K562 (cell line): ENCODE results near the gene TREM1. TPM values are rescaled to one million over a fixed set of nuclear protein-coding genes. Genes with fewer than 3 reads are reported as not detected.

ENCODE experiments used
- ATAC-seq: fragments of 200-7000 bp; cut with Tn5 transposase; 3 replicates; pipeline ENCODE4 v1.9.1; 2020; ENCODE audit warnings: moderate library complexity
- BruUV-seq: library from RNA; stranded (reverse); fragments of 400-500 nt; replicated peaks from 2 replicates; lab custom pipeline; 2021; lab: Mats Ljungman, UMichigan
- CTCF ChIA-PET: fragments of 300-600 bp; formaldehyde crosslinking; extraction: SDS; loops from one replicate; lab custom pipeline; 2021; ENCODE audit warnings: low intra/inter-chr PET ratio; lab: Yijun Ruan, JAX
- POLR2A ChIA-PET: fragments of 300-600, 350-650 bp; sonication (Branson Sonifier 250); formaldehyde crosslinking; extraction: SDS; loops from one replicate; lab custom pipeline; 2021; ENCODE audit warnings: antibody characterized with exemption, inconsistent platforms; lab: Yijun Ruan, JAX
- DNase-seq, 4 experiments: peaks; one replicate each; pipeline versions ENCODE4 v3.0.0 to v3.0.0-alpha.2; 2011 to 2018; ENCODE audit warnings: low spot score in 3 of 4, mixed read lengths in 3 of 4; ENCODE audit errors: extremely low read depth in 1 of 4
- FAIRE-seq: peaks from 2 replicates; lab custom pipeline; 2011; peaks lifted over from hg19 to GRCh38; lab: Jason Lieb, UNC
- H2AFZ ChIP-seq: 2 replicates; pipeline ENCODE4 v1.6.0; 2011; ENCODE audit warnings: low read depth, low read length, control low read depth, inconsistent platforms
- H3K27ac ChIP-seq: fragments of 200-600 bp; 3 replicates; pipeline ENCODE4 v1.8.0; 2011; ENCODE audit warnings: low read depth, mild to moderate bottlenecking, control low read depth, inconsistent platforms, low read length, moderate library complexity, mixed read lengths; ENCODE audit errors: extremely low read depth
- H3K27me3 ChIP-seq, 2 experiments: fragments of 300-600 bp in 1 of 2; 2 replicates in 1 of 2; 3 replicates in 1 of 2; pipeline versions ENCODE4 v1.6.0 to v1.8.0; 2011; ENCODE audit warnings: inconsistent platforms in 2 of 2, low read length in 2 of 2, mild to moderate bottlenecking in 1 of 2, mixed read lengths in 1 of 2, moderate library complexity in 1 of 2; ENCODE audit not compliant: control insufficient read depth in 2 of 2, insufficient read depth in 2 of 2
- H3K36me3 ChIP-seq: fragments of 300-600 bp; 3 replicates; pipeline ENCODE4 v1.8.0; 2011; ENCODE audit warnings: mild to moderate bottlenecking, low read length, inconsistent platforms; ENCODE audit not compliant: control insufficient read depth, insufficient read depth
- H3K4me1 ChIP-seq, 2 experiments: fragments of 200-600 bp in 1 of 2; replicated peaks in 1 of 2; 2 replicates in 1 of 2; 3 replicates in 1 of 2; pipeline versions ENCODE4 v1.5.1 to v1.8.0; 2011; ENCODE audit warnings: inconsistent platforms in 2 of 2, low read length in 2 of 2, mild to moderate bottlenecking in 1 of 2, mixed read lengths in 1 of 2, moderate library complexity in 1 of 2; ENCODE audit not compliant: control insufficient read depth in 2 of 2, insufficient read depth in 2 of 2
- H3K4me2 ChIP-seq: 2 replicates; pipeline ENCODE4 v1.6.1; 2011; ENCODE audit warnings: low read length, control low read depth, inconsistent platforms, mixed read lengths; ENCODE audit not compliant: insufficient read depth
- H3K4me3 ChIP-seq: fragments of 200-600 bp; sonication (generic), shearing (Covaris generic); 2 replicates; pipeline ENCODE4 v1.5.1; 2016; ENCODE audit warnings: control low read depth, inconsistent platforms
- H3K79me2 ChIP-seq: fragments of 200-600 bp; 3 replicates; pipeline ENCODE4 v1.8.0; 2011; ENCODE audit warnings: low read length, inconsistent platforms; ENCODE audit not compliant: control insufficient read depth, insufficient read depth
- H3K9ac ChIP-seq, 2 experiments: 2 replicates each; pipeline versions ENCODE4 v1.6.0 to v1.6.1; 2011; ENCODE audit warnings: low read depth in 2 of 2, low read length in 2 of 2, control low read depth in 1 of 2, inconsistent platforms in 1 of 2, mild to moderate bottlenecking in 1 of 2, mixed read lengths in 1 of 2; ENCODE audit not compliant: insufficient read depth in 1 of 2
- H3K9me1 ChIP-seq: one replicate; pipeline ENCODE4 v1.6.0; 2011; ENCODE audit warnings: inconsistent platforms, mild to moderate bottlenecking, low read length, moderate library complexity; ENCODE audit not compliant: control insufficient read depth, insufficient read depth
- H3K9me3 ChIP-seq: replicated peaks from 2 replicates; pipeline ENCODE4 v1.5.1; 2011; ENCODE audit warnings: low read depth, low read length, inconsistent platforms; ENCODE audit not compliant: control insufficient read depth, insufficient read depth
- H4K20me1 ChIP-seq: replicated peaks from 2 replicates; pipeline ENCODE4 v1.6.1; 2011; ENCODE audit warnings: low read length, inconsistent platforms, mixed read lengths; ENCODE audit not compliant: control insufficient read depth, insufficient read depth
- FOXA3 ChIP-seq, 2 experiments: fragments of 450-650 bp in 1 of 2; sonication (generic) in 1 of 2; formaldehyde crosslinking; IDR thresholded peaks in 1 of 2; conservative IDR thresholded peaks in 1 of 2; 2 replicates each; pipeline versions ENCODE4 v1.4.0 to v1.8.0; 2020 to 2022; ENCODE audit warnings: mild to moderate bottlenecking in 2 of 2, missing genetic modification reagents in 1 of 2
- GTF2A2 ChIP-seq: IDR thresholded peaks from 2 replicates; pipeline ENCODE4 v1.6.1; 2016; ENCODE audit warnings: mild to moderate bottlenecking, missing genetic modification characterization, missing compliant biosample characterization
- HDAC6 ChIP-seq: IDR thresholded peaks from 2 replicates; pipeline ENCODE4 v1.6.1; 2012; ENCODE audit warnings: low read depth, mild to moderate bottlenecking, control low read depth, inconsistent platforms, low read length, moderate library complexity
- HEY1 ChIP-seq: fragments of 250-450 bp; sonication (Bioruptor Pico); IDR thresholded peaks from 2 replicates; pipeline ENCODE4 v1.5.0; 2020; ENCODE audit warnings: mild to moderate bottlenecking, moderate library complexity, borderline replicate concordance
- HLTF ChIP-seq: fragments of 450-650 bp; IDR thresholded peaks from 2 replicates; pipeline ENCODE4 v1.6.1; 2016
- NCOA4 ChIP-seq: fragments of 450-650 bp; IDR thresholded peaks from 2 replicates; pipeline ENCODE4 v1.6.1; 2018; ENCODE audit warnings: mild to moderate bottlenecking; ENCODE audit not compliant: partially characterized antibody
- RBM22 ChIP-seq: fragments of 200-400 bp; formaldehyde crosslinking; IDR thresholded peaks from 2 replicates; pipeline ENCODE4 v1.6.1; 2018; ENCODE audit warnings: low read length, low read depth; ENCODE audit not compliant: poor library complexity, severe bottlenecking
- RNF2 ChIP-seq: sonication (generic); IDR thresholded peaks from 2 replicates; pipeline ENCODE4 v1.6.1; 2016
- SMARCC2 ChIP-seq: fragments of 450-650 bp; IDR thresholded peaks from 2 replicates; pipeline ENCODE4 v1.6.1; 2017; ENCODE audit warnings: antibody characterized with exemption, moderate library complexity, mild to moderate bottlenecking, low read depth
- SMARCE1 ChIP-seq: fragments of 450-650 bp; IDR thresholded peaks from 2 replicates; pipeline ENCODE4 v1.7.1; 2016; ENCODE audit warnings: mild to moderate bottlenecking
- SRSF3 ChIP-seq: fragments of 200-400 bp; formaldehyde crosslinking; IDR thresholded peaks from 2 replicates; pipeline ENCODE4 v1.6.1; 2016; ENCODE audit warnings: mild to moderate bottlenecking, low read length, moderate library complexity; ENCODE audit not compliant: insufficient read depth
- SRSF7 ChIP-seq: fragments of 200-400 bp; formaldehyde crosslinking; optimal IDR thresholded peaks from 2 replicates; pipeline ENCODE3; 2017; ENCODE audit warnings: mild to moderate bottlenecking, low read depth, low read length
- U2AF1 ChIP-seq: fragments of 200-400 bp; formaldehyde crosslinking; optimal IDR thresholded peaks from 2 replicates; pipeline ENCODE3; 2017; ENCODE audit warnings: mild to moderate bottlenecking, low read depth, low read length, moderate library complexity
- ZNF586 ChIP-seq: fragments of 450-650 bp; formaldehyde crosslinking; conservative IDR thresholded peaks from 2 replicates; pipeline ENCODE4 v1.4.0; 2020; ENCODE audit warnings: mild to moderate bottlenecking, moderate library complexity
- ZNF707 ChIP-seq: fragments of 250-450 bp; sonication (Bioruptor Pico); conservative IDR thresholded peaks from 2 replicates; pipeline ENCODE4 v1.8.0; 2022; ENCODE audit warnings: inconsistent platforms, mild to moderate bottlenecking, moderate library complexity
- ZNF780A ChIP-seq: fragments of 250-450 bp; sonication (Bioruptor Pico); IDR thresholded peaks from 2 replicates; pipeline ENCODE4 v1.5.0; 2021; ENCODE audit warnings: mild to moderate bottlenecking
- WGBS: fragments of 100-300 bp; shearing (Covaris generic); methylation state at CpG from one replicate; pipeline ENCODE4 v1.1.6; 2016; ENCODE audit warnings: low coverage, mixed read lengths; ENCODE audit not compliant: insufficient coverage; ENCODE audit errors: missing lambda C conversion rate; 5-methylcytosine and 5-hydroxymethylcytosine counted together
- in situ Hi-C: fragments of 300-500 bp; cut with MboI; formaldehyde crosslinking; loops from 4 replicates; pipeline ENCODE4 v1.15.0; 2018; ENCODE audit warnings: inconsistent platforms, mixed read lengths
- intact Hi-C: fragments of 100-400 bp; cut with micrococcal nuclease; formaldehyde crosslinking; loops from 2 replicates; pipeline ENCODE4 v1.14.2; 2022
- polyA plus RNA-seq, 8 experiments: library from polyadenylated mRNA; depleted of rRNA in 4 of 8; stranded (reverse) in 5 of 8; unstranded in 3 of 8; fragments of >200 nt; fragmentation: Nextera tagmentation in 2 of 8; fragmentation: Illumina TruSeq in 1 of 8; extraction: Ambion mirVana in 2 of 8; extraction: Trizol in 1 of 8; gene quantifications; 2 replicates each; pipeline versions ENCODE4 v1.2.1 to v1.2.3, GENCODE V29; 2011 to 2014; ENCODE audit warnings: inconsistent platforms in 1 of 8, missing spikeins in 1 of 8
- total RNA-seq, 7 experiments: library from RNA; depleted of rRNA in 6 of 7; stranded (reverse); fragments of >200 nt in 6 of 7; fragmentation: Illumina TruSeq in 2 of 7; extraction: Trizol in 2 of 7; gene quantifications; 2 replicates each; pipeline versions ENCODE4 v1.2.1 to v1.2.3, GENCODE V29; 2011 to 2021; ENCODE audit warnings: low replicate concordance in 1 of 7
- TF ChIP-seq, protein P1 (sequence below): sonication (generic); formaldehyde crosslinking; IDR thresholded peaks from 2 replicates; pipeline ENCODE4 v1.8.1; 2023; ENCODE audit warnings: mild to moderate bottlenecking, missing genetic modification reagents
- TF ChIP-seq, protein P2 (sequence below): fragments of 450-650 bp; formaldehyde crosslinking; conservative IDR thresholded peaks from 2 replicates; pipeline ENCODE4 v1.4.0; 2022; ENCODE audit warnings: mild to moderate bottlenecking, missing genetic modification characterization
- TF ChIP-seq, protein P3 (sequence below): fragments of 450-650 bp; formaldehyde crosslinking; IDR thresholded peaks from 2 replicates; pipeline ENCODE4 v1.4.0; 2020; ENCODE audit warnings: mild to moderate bottlenecking

TREM1 gene
- total and polyA plus RNA-seq, 9 of the 15 experiments (the other 6 are each of a cell fraction or from before 2014, with no cell fraction given): not detected

DNA sequence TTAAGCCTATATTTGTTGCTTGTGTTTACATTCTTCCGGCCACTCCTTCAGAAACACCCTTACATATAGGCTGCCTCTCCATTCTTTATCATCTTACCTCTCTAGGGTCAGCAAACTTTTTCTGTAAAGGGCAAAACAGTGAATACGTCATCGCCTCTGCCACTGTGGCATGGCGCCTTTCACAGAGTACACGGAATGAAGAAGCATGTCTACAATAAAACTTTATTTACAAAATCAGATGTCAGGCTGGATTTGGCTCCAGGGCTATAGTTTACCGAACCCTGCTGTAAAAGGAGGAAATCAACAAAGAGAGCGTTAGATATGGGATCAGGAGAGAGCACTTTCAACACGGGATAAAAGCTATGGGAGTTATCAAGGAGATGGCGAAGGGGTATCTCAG is 39.6 kb upstream of the TREM1 start (continued):
- TF ChIP-seq HDAC6: no peak
- no peak for TF ChIP-seq GTF2A2 (tag)
- no peak for TF ChIP-seq NCOA4
- no peak for TF ChIP-seq U2AF1

DNA sequence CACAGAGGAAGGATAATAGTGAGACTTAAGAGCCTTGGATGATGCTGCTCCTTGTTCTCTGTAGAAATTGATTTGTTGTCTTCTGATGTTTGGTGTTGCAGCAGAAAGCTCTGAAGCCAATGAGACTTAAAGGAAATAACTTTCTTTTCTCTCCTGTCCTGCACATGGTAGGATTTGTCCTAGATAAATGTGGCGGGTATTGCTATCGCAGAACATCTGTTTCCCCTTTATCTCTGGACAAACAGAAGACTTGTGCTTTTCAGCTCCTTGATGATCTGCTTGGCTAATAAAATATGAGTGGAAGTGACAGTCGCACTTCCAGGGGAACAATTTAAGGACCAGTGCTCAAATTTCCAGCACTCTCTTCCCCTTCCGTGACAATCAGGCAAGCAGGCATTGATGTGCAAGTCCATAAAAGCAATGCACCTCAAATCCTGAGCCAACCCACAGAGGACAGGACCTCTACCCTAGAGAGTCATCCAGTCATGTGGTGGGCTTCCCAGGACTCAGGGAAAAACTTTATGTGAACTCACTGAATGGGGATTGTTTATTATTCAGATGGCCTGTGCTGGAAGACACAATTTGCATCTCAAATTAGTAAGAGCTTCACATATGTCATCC is 39.1 kb upstream of the TREM1 start:
- peak overlapping the region; percentile 64 for H3K4me2 ChIP-seq
- peak overlapping the region; percentile 70 for H2AFZ ChIP-seq
- H3K27me3 ChIP-seq: peaks cover 3 to 9% of the 10 kb centered on the region in 2 experiments; a peak in 2 of 5 replicates
- ChIA-PET CTCF (interaction anchor here (0.6 kb wide), 2 partner anchors 43 to 429 kb away, joined by 3 read pairs; no protein-coding TSS in a partner anchor), POLR2A (interaction anchor here (0.8 to 1.4 kb wide), 4 partner anchors 13 to 251 kb away, joined by 3 to 4 read pairs (median 3); no protein-coding TSS in a partner anchor)
- ATAC-seq (peak; percentile 64), FAIRE-seq (no peak), DNase-seq (peak in 2 of 4 experiments; percentile 37 to 55)
- in situ Hi-C loops: no loop called here
- H3K9me1 ChIP-seq: no peaks in the 10 kb centered on the region
- H3K4me3 ChIP-seq: no peak overlapping the region
- WGBS: 0% methylated on average over 4 of the region's 4 CpGs
- no peaks in the 10 kb centered on the region for H3K36me3 ChIP-seq
- no TSS peak for BruUV-seq
- H3K27ac ChIP-seq: no peak overlapping the region; the same call in 1 of the 3 replicates
- peaks cover 0 to 12% of the 10 kb centered on the region in 2 experiments; a peak in 3 of 5 replicates for H3K4me1 ChIP-seq
- H3K9me3 ChIP-seq: no peaks in the 10 kb centered on the region
- no peak overlapping the region for H3K9ac ChIP-seq
- intact Hi-C loops: no loop called here
- no peaks in the 10 kb centered on the region for H4K20me1 ChIP-seq
- no peaks in the 10 kb centered on the region for H3K79me2 ChIP-seq
- TF ChIP-seq HLTF (no peak), SRSF7 (no peak), SMARCE1 (peak; percentile 70; the same call in 1 of the 2 replicates), FOXA3 (CRISPR knock-in tag; conservative IDR thresholded peaks at IDR 0.05 in 1 of 2, IDR thresholded peaks at IDR 0.05 in 1 of 2) (0 out of 4 replicates have a peak, but pooled peaks of 1 of the 2 experiments have one; percentile 63), ZNF586 (no peak), RBM22 (no peak), SRSF3 (no peak), ZNF780A (CRISPR knock-in tag) (no peak), ZNF707 (CRISPR knock-in tag) (no peak), RNF2 (no peak), SMARCC2 (peak; percentile 53; the same call in 1 of the 2 replicates), HEY1 (peak; percentile 85; the same call in 1 of the 2 replicates)
- TF ChIP-seq, protein P1, sequence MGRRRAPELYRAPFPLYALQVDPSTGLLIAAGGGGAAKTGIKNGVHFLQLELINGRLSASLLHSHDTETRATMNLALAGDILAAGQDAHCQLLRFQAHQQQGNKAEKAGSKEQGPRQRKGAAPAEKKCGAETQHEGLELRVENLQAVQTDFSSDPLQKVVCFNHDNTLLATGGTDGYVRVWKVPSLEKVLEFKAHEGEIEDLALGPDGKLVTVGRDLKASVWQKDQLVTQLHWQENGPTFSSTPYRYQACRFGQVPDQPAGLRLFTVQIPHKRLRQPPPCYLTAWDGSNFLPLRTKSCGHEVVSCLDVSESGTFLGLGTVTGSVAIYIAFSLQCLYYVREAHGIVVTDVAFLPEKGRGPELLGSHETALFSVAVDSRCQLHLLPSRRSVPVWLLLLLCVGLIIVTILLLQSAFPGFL (CRISPR knock-in tag): 0 out of 2 replicates have a peak, but pooled peaks have one; percentile 44
- TF ChIP-seq, protein P2, sequence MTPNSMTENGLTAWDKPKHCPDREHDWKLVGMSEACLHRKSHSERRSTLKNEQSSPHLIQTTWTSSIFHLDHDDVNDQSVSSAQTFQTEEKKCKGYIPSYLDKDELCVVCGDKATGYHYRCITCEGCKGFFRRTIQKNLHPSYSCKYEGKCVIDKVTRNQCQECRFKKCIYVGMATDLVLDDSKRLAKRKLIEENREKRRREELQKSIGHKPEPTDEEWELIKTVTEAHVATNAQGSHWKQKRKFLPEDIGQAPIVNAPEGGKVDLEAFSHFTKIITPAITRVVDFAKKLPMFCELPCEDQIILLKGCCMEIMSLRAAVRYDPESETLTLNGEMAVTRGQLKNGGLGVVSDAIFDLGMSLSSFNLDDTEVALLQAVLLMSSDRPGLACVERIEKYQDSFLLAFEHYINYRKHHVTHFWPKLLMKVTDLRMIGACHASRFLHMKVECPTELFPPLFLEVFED (CRISPR knock-in tag): no peak
- TF ChIP-seq, protein P3, sequence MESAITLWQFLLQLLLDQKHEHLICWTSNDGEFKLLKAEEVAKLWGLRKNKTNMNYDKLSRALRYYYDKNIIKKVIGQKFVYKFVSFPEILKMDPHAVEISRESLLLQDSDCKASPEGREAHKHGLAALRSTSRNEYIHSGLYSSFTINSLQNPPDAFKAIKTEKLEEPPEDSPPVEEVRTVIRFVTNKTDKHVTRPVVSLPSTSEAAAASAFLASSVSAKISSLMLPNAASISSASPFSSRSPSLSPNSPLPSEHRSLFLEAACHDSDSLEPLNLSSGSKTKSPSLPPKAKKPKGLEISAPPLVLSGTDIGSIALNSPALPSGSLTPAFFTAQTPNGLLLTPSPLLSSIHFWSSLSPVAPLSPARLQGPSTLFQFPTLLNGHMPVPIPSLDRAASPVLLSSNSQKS (CRISPR knock-in tag): no peak
